Lower leg skin (tissue), 4 donors: Measurements from ENCODE around the gene KDM2B. TPM values are rescaled to one million over a fixed set of nuclear protein-coding genes. Genes with fewer than 3 reads are reported as not detected.

Experiments
- DNase-seq, 2 donors: peaks; one replicate each; pipeline ENCODE4 v3.0.0-alpha.2; 2019; ENCODE audit warnings: low spot score in 2 of 2
- H3K4me3 ChIP-seq: fragments of 200-600 bp; sonication (generic); 2 replicates; pipeline ENCODE4 v1.5.1; 2017; ENCODE audit warnings: mild to moderate bottlenecking, low read depth; ENCODE audit not compliant: poor library complexity, severe bottlenecking
- POLR2A ChIP-seq, 2 donors: fragments of 450-650 bp; IDR thresholded peaks; one replicate each; pipeline ENCODE4 v1.6.1; 2016 to 2017; ENCODE audit warnings: antibody characterized with exemption in 2 of 2, mild to moderate bottlenecking in 1 of 2, moderate library complexity in 1 of 2
- WGBS, 2 donors: methylation state at CpG; one replicate each; pipeline ENCODE4 v1.1.5; 2018; 5-methylcytosine and 5-hydroxymethylcytosine counted together
- intact Hi-C: fragments of 100-400 bp; cut with DNase I; formaldehyde crosslinking; loops from one replicate; pipeline ENCODE4 v1.15.0; 2023; ENCODE audit warnings: low total_unique reads
- total RNA-seq, 4 donors: library from RNA; depleted of rRNA; stranded (reverse); fragments of >200 nt; gene quantifications; one replicate each; pipeline ENCODE4 v1.1.0, GENCODE V29; 2016
- TF ChIP-seq, protein P1 (sequence below), 3 donors: fragments of 450-650 bp; IDR thresholded peaks; one replicate each; pipeline ENCODE4 v1.5.1; 2016; ENCODE audit warnings: antibody characterized with exemption in 3 of 3, mild to moderate bottlenecking in 3 of 3, moderate library complexity in 2 of 3

Gene KDM2B
- total RNA-seq, 4 donors from 2014 or later = 28.9 to 72.1 (median 47.9) TPM

DNA sequence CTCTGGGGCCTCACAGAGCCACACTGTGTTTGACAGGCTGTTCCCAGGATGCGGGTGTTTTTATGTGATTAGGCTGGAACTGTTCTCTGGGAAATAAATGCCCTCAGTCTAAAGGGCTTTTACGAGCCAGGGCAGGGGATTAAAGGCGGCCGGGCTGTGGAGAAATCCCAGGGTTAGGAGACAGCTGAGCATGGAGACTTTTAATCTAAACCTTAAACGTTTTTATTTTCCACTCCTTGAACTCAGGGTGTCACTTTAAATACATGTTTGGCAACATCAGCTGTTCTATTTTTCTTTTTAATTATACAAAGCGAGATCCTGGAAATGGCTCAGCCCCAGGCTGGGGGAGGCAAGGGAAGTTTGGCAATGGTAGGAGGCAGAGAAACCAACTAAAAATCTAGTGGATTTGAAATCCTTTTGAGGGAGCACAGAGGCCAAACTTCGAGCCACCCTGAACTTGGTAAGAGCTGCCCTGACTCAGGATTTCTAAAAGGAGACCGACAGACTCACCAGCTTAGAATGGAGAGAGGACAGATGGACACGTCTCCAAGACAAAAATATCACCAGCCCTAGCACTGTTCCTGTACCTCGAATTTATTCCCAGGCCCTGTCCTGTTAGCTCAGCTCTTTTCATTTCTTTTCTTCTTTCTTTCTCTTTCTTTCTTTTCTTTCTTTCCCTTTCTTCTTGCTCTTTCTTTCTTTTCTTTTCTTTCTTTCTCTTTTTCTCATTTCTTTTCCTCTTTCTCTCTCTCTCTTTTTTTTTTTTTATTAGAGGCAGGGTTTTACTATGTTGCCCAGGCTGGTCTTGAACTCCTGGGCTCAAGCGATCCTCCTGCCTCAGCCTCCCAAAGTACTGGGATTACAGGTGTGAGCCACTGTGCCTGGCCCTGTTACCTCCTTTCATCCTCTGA lies 29.7 kb upstream of the KDM2B start:
- no peak overlapping the region for H3K4me3 ChIP-seq
- intact Hi-C loops = no loop called here
- TF ChIP-seq, protein P1, sequence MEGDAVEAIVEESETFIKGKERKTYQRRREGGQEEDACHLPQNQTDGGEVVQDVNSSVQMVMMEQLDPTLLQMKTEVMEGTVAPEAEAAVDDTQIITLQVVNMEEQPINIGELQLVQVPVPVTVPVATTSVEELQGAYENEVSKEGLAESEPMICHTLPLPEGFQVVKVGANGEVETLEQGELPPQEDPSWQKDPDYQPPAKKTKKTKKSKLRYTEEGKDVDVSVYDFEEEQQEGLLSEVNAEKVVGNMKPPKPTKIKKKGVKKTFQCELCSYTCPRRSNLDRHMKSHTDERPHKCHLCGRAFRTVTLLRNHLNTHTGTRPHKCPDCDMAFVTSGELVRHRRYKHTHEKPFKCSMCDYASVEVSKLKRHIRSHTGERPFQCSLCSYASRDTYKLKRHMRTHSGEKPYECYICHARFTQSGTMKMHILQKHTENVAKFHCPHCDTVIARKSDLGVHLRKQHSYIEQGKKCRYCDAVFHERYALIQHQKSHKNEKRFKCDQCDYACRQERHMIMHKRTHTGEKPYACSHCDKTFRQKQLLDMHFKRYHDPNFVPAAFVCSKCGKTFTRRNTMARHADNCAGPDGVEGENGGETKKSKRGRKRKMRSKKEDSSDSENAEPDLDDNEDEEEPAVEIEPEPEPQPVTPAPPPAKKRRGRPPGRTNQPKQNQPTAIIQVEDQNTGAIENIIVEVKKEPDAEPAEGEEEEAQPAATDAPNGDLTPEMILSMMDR (IDR thresholded peaks at IDR 0.05) = no peak
- DNase-seq = no peak
- 17 to 32% methylated on average over 11 of the region's 11 CpGs for WGBS, 2 donors

DNA sequence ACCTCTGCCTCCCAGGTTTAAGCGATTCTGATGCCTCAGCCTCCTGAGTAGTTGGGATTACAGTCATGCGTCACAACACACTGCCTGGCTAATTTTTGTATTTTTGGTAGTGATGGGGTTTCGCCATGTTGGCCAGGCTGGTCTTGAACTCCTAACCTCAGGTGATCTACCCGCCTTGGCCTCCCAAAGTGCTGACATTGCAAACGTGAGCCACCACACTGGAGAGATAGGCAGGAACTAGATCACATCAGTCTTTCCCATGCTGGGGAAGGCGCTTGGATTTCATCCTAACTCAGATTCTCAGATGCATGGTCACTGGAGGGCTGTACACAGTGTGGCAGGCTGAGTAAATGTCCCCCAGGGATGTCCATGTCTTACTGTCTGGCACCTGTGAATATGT lies 27.5 kb upstream of the KDM2B start:
- no peak for DNase-seq
- WGBS, 2 donors = 88 to 91% methylated on average over 6 of the region's 6 CpGs
- H3K4me3 ChIP-seq = no peak overlapping the region
- intact Hi-C loops = no loop called here
- TF ChIP-seq, protein P1 (IDR thresholded peaks at IDR 0.05) = no peak
- no peak for TF ChIP-seq POLR2A (IDR thresholded peaks at IDR 0.05)

DNA sequence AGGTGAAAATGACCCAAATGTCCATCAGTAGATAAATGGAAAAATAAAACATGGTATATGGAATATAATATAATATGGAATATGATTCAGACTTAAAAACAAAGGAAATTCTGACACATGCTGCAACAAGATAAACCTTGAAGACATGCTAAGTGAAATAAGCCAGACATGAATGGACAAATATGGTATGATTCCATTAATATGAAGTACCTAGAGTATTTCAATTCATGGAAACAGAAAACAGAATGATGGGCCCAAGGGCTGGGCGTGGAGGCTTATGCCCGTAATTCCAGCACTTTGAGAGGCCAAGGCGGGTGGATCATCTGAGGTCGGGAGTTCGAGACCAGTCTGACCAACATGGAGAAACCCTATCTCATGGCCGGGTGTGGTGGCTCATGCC lies 22.8 kb upstream of the KDM2B start:
- no peak for TF ChIP-seq POLR2A (IDR thresholded peaks at IDR 0.05)
- TF ChIP-seq, protein P1 (IDR thresholded peaks at IDR 0.05) = no peak
- H3K4me3 ChIP-seq = no peak overlapping the region
- no peak for DNase-seq
- 68 to 71% methylated on average over 6 of the region's 6 CpGs for WGBS, 2 donors
- intact Hi-C loops = no loop called here

DNA sequence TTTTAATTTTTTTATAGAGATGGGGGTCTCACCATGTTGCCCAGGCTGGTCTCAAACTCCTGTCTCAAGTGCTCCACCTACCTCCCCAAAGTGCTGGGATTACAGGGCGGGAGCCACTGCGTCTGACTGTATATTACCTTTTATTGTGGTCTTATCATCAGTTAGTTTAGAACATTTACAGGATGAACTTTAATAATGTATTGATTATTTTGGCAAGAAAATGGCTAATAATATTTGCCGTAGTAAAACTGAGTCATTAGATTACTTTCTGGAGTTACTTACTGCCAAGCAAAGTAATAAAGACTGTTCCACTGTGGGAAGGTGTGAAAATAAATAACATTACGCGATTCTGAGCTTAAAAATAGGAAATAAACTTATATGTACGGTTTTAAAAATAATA lies 21.9 kb upstream of the KDM2B start:
- intact Hi-C loops = no loop called here
- DNase-seq = no peak
- WGBS, 2 donors = 89 to 92% methylated on average over 6 of the region's 6 CpGs
- no peak for TF ChIP-seq POLR2A (IDR thresholded peaks at IDR 0.05)
- TF ChIP-seq, protein P1 (IDR thresholded peaks at IDR 0.05) = no peak
- no peak overlapping the region for H3K4me3 ChIP-seq

DNA sequence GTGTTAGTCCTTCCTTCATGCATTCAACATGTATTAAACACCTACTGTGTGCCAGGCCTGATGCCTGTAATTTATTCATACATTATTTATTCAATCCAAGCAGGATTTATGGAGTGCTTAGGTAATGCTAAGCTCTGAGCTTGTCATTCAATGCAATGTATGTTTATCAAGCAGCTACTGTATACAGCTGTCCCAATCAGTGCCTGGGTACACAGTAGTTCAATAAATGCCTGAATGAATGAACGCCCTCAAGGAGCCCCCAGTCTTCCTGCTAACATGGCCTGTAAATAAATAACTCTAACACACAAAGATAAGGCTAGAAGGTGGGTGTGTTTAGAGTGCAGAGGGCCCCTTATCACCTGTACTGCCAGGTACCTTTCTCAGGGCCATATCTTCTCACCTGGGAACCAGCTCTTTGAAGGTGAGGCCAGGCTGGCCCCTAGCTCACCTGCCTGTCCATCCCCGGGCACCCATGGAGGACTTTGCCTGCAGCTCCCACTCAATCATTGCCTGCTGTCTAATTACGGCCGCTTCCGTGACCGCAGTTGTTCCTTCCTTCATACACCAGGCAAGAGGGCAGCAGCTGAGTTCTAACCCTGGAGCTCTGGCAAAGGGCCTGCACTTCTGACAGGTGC lies 20.0 kb upstream of the KDM2B start:
- no peak overlapping the region for H3K4me3 ChIP-seq
- no peak for DNase-seq
- 91% methylated on average over 6 of the region's 6 CpGs for WGBS, 2 donors

More for the DNA sequence above, 20.0 kb upstream of the KDM2B start:
- intact Hi-C loops = no loop called here
- TF ChIP-seq, protein P1 (IDR thresholded peaks at IDR 0.05) = no peak
- TF ChIP-seq POLR2A (IDR thresholded peaks at IDR 0.05) = no peak
